Right lobe of liver (tissue), 6 donors: ENCODE data around the gene BCOR. TPM values are rescaled to one million over a fixed set of nuclear protein-coding genes. Genes with fewer than 3 reads are reported as not detected.

Experiments
- ATAC-seq, 4 donors: fragments of 200-7000 bp; cut with Tn5 transposase; one replicate each; pipeline ENCODE4 v1.9.1; 2020; ENCODE audit warnings: mild to moderate bottlenecking in 4 of 4, moderate library complexity in 4 of 4
- DNase-seq, 3 donors: peaks; one replicate each; pipeline ENCODE4 v3.0.0-alpha.2; 2020
- H3K27ac ChIP-seq, 3 donors: fragments of 200-600 bp; one replicate each; pipeline ENCODE4 v1.8.0; 2022
- H3K27me3 ChIP-seq, 2 donors: fragments of 200-600 bp; one replicate each; pipeline ENCODE4 v1.8.0; 2022
- H3K36me3 ChIP-seq, 4 donors: fragments of 200-600 bp; sonication (generic) in 1 of 4; one replicate each; pipeline versions ENCODE4 v1.5.1 to v1.8.0; 2017 to 2022; ENCODE audit warnings: control low read depth in 1 of 4
- H3K4me1 ChIP-seq, 4 donors: fragments of 200-600 bp; sonication (generic) in 1 of 4; one replicate each; pipeline versions ENCODE4 v1.5.1 to v1.8.0; 2017 to 2022; ENCODE audit warnings: control low read depth in 1 of 4
- H3K4me3 ChIP-seq, 3 donors: fragments of 200-600 bp; one replicate each; pipeline ENCODE4 v1.8.0; 2022
- H3K9me3 ChIP-seq, 4 donors: fragments of 200-600 bp; sonication (generic) in 1 of 4; one replicate each; pipeline versions ENCODE4 v1.5.1 to v1.8.0; 2017 to 2022; ENCODE audit warnings: control low read depth in 1 of 4
- POLR2A ChIP-seq: fragments of 450-650 bp; IDR thresholded peaks from one replicate; pipeline ENCODE4 v1.6.1; 2017; ENCODE audit warnings: antibody characterized with exemption, mild to moderate bottlenecking
- WGBS: methylation state at CpG from one replicate; pipeline ENCODE4 v1.1.6; 2018; ENCODE audit warnings: low coverage, low lambda C conversion rate; ENCODE audit not compliant: insufficient coverage; ENCODE audit errors: missing lambda C conversion rate; 5-methylcytosine and 5-hydroxymethylcytosine counted together
- intact Hi-C, 2 donors: fragments of 100-400 bp; cut with DNase I; formaldehyde crosslinking; loops; one replicate each; pipeline versions ENCODE4 v1.11.2 to v1.14.1; 2022
- long read RNA-seq: library from polyadenylated mRNA; unstranded; transcript quantifications from one replicate; pipeline ENCODE4 v2.0.0, GENCODE V29; 2019
- total RNA-seq, 6 experiments: library from RNA; depleted of rRNA in 2 of 6; stranded (reverse); fragments of >200 nt in 2 of 6; fragmentation: NEBNext Ultra II Directional in 3 of 6; extraction: Animal tissue kit (Norgen Biotek cat#: 25700) in 3 of 6; gene quantifications; one replicate each; pipeline versions ENCODE4 v1.1.0 to v1.2.4, GENCODE V29; 2016 to 2023
- TF ChIP-seq, protein P1 (sequence below), 4 donors: fragments of 200-600 bp in 3 of 4; fragments of 450-650 bp in 1 of 4; IDR thresholded peaks; one replicate each; pipeline versions ENCODE4 v1.5.1 to v1.8.0; 2016 to 2022; ENCODE audit warnings: antibody characterized with exemption in 4 of 4, mild to moderate bottlenecking in 2 of 4
- donor health status: DM: no; HTN: yes; CAD: no.
- donor health status: DM: no; HTN: no; CAD: no.
- donor health status: DM: no; HTN: no; CAD: no.
- donor health status: DM: no; HTN: yes; CAD: no.
- donor health status: DM: no; HTN: yes; CAD: no.

Gene BCOR
- total RNA-seq: 10 to 100 TPM in 4 of 6 experiments, 1 to 10 TPM in 2; 9.4 to 16.6 (median 12.0) TPM
- long read RNA-seq, partial matches to known transcripts: 1 of 2 reads
- long read RNA-seq, other reads (novel, unspliced or antisense): 1 of 2 reads

DNA sequence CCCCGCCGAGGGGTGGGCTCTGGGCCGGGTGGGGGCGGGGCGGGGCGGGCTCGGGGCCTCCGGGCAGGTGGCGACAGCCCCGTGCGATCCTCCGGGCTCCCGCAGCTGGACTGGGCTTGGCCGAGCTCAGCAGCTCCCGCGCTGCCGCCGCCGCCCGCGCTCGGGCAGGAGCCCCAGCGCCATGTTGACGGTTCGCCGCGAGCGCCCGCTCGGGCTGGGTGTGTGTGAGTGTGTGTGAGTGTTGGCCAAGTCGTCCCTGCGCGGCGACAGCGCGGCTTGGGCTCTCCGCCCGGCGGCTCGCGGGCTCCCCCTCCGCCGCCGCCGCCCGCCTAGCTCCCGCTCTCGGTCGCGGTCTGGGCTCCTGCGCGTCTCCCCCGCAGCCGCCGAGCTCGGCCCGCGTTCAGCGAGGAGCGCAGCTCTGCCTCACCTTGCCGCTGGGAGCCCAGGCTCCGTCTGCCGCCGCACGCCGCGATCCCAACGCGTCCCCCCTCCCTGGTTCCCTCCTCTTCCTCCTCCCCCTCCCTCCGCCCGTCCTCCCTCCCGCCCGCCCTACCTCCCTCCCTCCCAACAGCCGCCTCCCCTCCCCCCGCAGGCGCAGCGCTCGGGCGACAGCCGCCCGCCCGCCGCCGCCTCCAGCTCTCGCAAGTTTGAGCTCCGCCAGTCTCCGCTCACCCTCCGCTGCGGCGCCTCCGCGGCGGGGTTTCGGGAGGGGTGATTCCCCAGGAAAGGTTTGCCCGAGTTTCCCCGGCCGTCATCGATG is at the start of gene BCOR:
BCOR (minus strand) TSS at position 455 of the 760 bp plus-strand sequence. CDS start 20,029 bp downstream, outside the sequence.
- 12% methylated on average over 23 of the region's 98 CpGs for WGBS
- peak within 1 kb of the TSS; percentile 65 to 74 (median 68) for H3K4me3 ChIP-seq
- H3K36me3 ChIP-seq: no peaks in the 10 kb centered on the region
- peaks cover 0 to 11% (median 0%) of the 10 kb centered on the region in 4 donors for H3K4me1 ChIP-seq
- intact Hi-C loops: loop anchor here in 1 of 2 donors (5.0 kb wide), 1 partner anchor 75 kb away; no protein-coding TSS in a partner anchor
- ATAC-seq (peak; percentile 48 to 64 (median 60)), DNase-seq (peak; percentile 85 to 87 (median 85))
- H3K27me3 ChIP-seq: peaks cover 0 to 4% of the 10 kb centered on the region in 2 donors
- peak; percentile 84 for TF ChIP-seq POLR2A
- TF ChIP-seq, protein P1, sequence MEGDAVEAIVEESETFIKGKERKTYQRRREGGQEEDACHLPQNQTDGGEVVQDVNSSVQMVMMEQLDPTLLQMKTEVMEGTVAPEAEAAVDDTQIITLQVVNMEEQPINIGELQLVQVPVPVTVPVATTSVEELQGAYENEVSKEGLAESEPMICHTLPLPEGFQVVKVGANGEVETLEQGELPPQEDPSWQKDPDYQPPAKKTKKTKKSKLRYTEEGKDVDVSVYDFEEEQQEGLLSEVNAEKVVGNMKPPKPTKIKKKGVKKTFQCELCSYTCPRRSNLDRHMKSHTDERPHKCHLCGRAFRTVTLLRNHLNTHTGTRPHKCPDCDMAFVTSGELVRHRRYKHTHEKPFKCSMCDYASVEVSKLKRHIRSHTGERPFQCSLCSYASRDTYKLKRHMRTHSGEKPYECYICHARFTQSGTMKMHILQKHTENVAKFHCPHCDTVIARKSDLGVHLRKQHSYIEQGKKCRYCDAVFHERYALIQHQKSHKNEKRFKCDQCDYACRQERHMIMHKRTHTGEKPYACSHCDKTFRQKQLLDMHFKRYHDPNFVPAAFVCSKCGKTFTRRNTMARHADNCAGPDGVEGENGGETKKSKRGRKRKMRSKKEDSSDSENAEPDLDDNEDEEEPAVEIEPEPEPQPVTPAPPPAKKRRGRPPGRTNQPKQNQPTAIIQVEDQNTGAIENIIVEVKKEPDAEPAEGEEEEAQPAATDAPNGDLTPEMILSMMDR (IDR thresholded peaks at IDR 0.05): no peak
- peak within 1 kb of the TSS; percentile 75 to 90 (median 87) for H3K27ac ChIP-seq
- no peaks in the 10 kb centered on the region for H3K9me3 ChIP-seq

DNA sequence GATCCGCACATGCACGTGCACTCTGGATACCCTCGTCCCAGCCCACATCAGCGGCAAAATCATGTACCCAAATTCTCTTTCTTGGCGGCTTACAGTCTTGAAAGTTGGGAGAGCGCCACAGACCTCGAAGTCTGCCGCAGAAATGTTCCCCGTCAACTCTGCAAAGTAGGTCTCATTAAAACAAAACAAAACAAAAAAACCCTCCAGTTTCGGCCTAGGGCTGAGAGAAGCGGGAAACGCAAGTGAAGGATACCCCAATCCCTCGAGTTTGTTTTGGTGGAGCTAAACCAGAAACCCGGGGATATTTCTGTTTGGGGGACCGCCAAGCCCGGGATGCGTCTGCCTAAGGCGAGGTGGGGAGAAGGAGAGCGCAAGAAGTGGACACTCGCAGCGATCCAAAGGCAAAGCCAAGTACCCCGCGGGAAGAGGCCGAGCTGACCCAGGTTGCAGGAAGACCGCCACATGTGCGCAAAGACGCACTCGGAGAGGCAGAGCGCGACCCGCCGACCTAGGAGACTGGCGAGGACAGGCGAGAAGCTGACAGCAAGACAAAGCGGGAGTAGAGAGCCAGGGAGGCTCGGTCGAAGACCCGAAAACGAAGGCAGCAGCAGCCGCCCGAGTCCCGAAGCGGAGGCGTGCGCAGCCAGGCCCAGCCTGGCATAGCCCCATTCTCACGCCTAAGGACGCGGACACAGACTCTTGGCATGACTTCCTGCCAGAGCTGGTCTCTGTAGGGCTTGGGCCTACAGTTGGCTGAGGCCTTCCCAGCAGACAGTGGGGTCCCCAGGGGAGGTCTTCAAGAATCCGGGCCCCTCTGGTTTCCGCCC is 49.6 kb upstream of the BCOR start:
- Histone ChIP-seq H3K4me1 (peaks cover 0 to 11% (median 0%) of the 10 kb centered on the region in 4 donors), H3K27me3 (peaks cover 0 to 6% of the 10 kb centered on the region in 2 donors), H3K36me3 (no peaks in the 10 kb centered on the region), H3K27ac (no peak overlapping the region), H3K9me3 (no peaks in the 10 kb centered on the region), H3K4me3 (no peak overlapping the region)
- TF ChIP-seq POLR2A: no peak
- TF ChIP-seq, protein P1 (IDR thresholded peaks at IDR 0.05): no peak
- DNase-seq: no peak
- no peak for ATAC-seq
- 40% methylated on average over 33 of the region's 50 CpGs for WGBS
- intact Hi-C loops: no loop called here

DNA sequence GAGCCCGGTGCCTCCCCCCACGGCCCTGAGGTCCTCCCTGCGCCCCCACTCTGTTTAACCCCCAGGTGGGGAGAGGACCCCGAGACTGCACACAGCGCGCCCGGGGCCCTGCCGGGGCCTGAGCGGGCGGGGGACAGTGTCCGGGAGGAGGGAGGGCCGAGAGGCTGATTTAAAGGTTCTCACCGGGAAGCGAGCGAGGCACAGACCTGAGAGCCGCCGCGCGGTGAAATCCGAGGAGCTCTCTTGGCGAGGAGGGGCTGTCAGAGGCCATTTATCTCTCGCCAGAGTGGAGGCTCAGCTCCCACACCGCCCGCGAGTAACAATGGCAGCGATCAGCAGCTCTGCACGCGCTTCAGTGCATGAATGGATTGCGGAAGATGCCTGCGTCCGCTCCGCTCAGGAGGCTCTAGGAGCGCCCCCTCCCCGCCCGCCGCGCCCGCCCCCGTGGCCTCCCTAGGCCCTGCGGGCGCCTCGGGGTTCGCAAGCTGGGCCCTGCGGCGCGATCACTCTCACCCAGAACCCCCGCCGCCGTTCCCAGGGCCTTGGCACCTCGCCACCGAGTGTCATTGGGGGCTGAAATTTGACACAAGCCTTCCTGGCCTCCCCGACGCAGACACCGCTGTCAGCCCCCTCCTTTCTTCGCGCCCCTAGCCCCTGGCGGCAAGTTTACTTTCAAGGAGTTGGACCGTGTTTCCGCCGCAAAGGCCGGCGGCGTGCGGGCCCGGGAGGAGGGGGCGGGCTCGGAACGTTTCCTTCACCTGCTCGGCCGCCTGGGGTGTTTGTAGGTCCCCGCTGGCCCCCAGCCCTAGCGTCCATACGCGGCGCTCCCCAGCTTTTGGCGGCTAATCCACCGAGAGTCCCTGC is 48.7 kb upstream of the BCOR start:
- DNase-seq: peak in 1 of 3 donors; percentile 67
- intact Hi-C loops: no loop called here
- Histone ChIP-seq H3K27me3 (peaks cover 0 to 6% of the 10 kb centered on the region in 2 donors), H3K36me3 (no peaks in the 10 kb centered on the region), H3K4me1 (peaks cover 0 to 10% (median 0%) of the 10 kb centered on the region in 4 donors), H3K9me3 (no peaks in the 10 kb centered on the region), H3K27ac (no peak overlapping the region), H3K4me3 (peak overlapping the region; percentile 46 to 51 (median 51))
- no peak for TF ChIP-seq POLR2A
- TF ChIP-seq, protein P1 (IDR thresholded peaks at IDR 0.05): no peak
- 7% methylated on average over 8 of the region's 77 CpGs for WGBS
- peak; percentile 63 to 69 (median 66) for ATAC-seq

DNA sequence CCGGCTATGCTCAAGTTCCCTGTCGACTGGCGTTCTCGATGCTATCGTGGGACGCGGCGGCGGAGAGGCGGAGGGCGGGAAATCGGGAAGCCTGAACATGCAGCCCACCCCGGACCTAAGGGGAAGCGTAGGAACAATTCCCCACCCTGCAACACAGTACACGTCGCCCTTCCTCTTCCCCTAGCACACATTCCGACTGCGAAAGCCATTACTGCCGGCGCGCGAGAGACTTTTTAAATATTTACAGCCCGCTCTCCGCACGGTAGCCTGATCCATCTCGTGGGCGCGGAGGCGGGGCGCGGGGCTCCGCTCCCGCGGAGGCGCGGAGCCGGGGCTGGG is 48.1 kb upstream of the BCOR start:
- Histone ChIP-seq H3K27ac (no peak overlapping the region), H3K4me1 (peaks cover 0 to 16% (median 3%) of the 10 kb centered on the region in 4 donors), H3K36me3 (no peaks in the 10 kb centered on the region), H3K9me3 (no peaks in the 10 kb centered on the region), H3K4me3 (peak overlapping the region; percentile 46 to 51 (median 51)), H3K27me3 (peaks cover 0 to 6% of the 10 kb centered on the region in 2 donors)
- WGBS: 9% methylated on average over 16 of the region's 37 CpGs
- TF ChIP-seq POLR2A: no peak
- TF ChIP-seq, protein P1 (IDR thresholded peaks at IDR 0.05): no peak
- intact Hi-C loops: no loop called here
- DNase-seq (no peak), ATAC-seq (peak in 3 of 4 donors; percentile 21 to 44 (median 22))
